ENCODE results near the gene FURIN. TPM values are rescaled to one million over a fixed set of nuclear protein-coding genes. Genes with fewer than 3 reads are reported as not detected.
"Not testable (repeated sequence)": the region's sequence is repeated elsewhere in the genome, so short reads cannot be mapped to it uniquely, and the experiment has no call there.

Gene FURIN
- total RNA-seq (2014; rRNA removed; shearing (Covaris generic); ENCODE audit: low replicate concordance), result 26.1 and 29.7 TPM in 2 replicates

DNA sequence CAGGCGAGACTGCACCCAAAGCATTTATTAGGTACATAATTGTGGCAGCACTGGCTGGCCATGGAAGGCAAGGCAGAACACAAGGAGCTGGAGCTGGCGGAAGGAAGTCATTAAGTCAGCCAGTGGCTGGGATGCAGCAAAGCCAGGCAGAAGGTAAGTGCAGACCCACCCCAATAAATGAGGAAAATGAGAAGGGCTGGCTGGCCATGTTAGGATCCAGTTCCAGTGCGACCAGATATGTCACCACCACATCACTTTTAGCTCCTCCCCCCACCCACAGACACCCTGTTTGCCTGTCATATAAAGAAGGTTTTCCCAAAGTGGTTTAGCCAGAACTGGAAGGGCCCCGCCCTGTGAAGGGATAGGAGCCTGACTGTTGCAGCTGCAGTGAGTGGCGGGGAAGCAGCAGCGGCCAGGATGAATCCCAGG, at the start of gene FURIN:
Gene FURIN, plus strand, starts transcription at position 328 of the 429 bp plus-strand sequence. CDS start 7,153 bp downstream, outside the sequence.
- no peak for DNase-seq (ENCODE audit: low read depth)
- in situ Hi-C loops (cut with HindIII; ENCODE audit: low pct_unique_long_range_greater_than_20kb, low sequenced_read_pairs), result no loop called here

DNA sequence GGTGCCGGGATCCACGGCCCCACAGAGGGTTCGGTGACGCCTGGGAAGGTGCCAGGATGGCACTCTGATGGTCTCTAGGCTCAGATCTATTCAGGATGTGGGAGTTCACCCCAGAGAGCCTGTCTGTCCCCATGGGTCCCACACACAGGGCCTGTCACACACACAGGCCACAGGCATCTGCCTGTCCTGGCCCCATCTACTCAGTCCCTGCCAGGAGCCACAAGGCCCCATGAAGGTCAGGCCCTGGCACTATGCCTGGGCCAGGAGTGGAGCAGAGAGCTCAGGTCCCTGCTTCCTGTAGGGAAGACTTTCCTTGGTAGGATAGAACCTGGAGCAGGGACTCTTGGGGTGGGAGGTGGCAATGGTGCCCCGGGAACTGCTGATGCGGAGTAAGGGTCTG, 49.0 kb upstream of the FURIN start:
- no peak for DNase-seq (ENCODE audit: low read depth)
- in situ Hi-C loops (cut with HindIII; ENCODE audit: low pct_unique_long_range_greater_than_20kb, low sequenced_read_pairs), result no loop called here

DNA sequence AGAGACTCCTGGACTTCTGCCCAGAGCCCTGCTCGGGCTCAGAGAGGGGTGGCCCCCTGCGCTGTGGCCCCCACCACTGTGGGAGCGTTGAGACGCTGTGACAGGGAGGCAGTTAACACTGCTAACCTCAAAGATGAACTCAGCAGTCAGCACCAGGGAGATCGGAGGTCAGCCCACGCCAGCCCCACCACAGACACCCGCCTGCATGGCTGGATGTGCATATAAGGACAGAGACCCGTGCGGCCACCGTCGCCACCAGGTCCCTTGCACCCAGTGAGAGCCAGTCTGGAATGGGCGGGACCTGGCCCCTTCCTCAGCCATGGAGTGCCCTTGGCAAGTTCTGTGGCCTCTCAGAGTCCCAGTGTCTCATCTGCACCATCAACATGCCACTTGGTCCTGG, 48.5 kb upstream of the FURIN start:
- in situ Hi-C loops (cut with HindIII; ENCODE audit: low pct_unique_long_range_greater_than_20kb, low sequenced_read_pairs), result no loop called here

DNA sequence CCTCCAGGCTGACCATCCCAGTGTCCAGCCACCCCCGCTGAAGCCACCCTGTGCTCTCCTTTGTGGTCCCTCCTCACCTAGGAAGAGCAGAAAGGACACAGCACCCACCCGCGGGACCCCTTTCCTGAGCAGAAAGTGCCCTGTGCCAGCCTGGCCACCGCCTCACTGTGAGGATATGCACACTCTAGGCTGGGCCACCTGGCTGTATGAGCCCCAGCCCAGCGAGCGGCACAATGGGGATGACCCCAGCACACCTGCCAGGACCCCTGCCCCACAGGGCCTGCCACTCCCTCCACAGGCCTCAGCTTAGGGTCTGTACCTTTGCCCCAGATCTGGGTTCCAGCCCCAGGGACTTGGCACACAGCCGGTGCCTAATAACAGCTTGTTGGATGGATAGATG, 47.9 kb upstream of the FURIN start:
- DNase-seq (ENCODE audit: low read depth), result no peak
- in situ Hi-C loops (cut with HindIII; ENCODE audit: low pct_unique_long_range_greater_than_20kb, low sequenced_read_pairs), result no loop called here

More for the DNA sequence above, 48.5 kb upstream of the FURIN start:
- DNase-seq (ENCODE audit: low read depth), result no peak

DNA sequence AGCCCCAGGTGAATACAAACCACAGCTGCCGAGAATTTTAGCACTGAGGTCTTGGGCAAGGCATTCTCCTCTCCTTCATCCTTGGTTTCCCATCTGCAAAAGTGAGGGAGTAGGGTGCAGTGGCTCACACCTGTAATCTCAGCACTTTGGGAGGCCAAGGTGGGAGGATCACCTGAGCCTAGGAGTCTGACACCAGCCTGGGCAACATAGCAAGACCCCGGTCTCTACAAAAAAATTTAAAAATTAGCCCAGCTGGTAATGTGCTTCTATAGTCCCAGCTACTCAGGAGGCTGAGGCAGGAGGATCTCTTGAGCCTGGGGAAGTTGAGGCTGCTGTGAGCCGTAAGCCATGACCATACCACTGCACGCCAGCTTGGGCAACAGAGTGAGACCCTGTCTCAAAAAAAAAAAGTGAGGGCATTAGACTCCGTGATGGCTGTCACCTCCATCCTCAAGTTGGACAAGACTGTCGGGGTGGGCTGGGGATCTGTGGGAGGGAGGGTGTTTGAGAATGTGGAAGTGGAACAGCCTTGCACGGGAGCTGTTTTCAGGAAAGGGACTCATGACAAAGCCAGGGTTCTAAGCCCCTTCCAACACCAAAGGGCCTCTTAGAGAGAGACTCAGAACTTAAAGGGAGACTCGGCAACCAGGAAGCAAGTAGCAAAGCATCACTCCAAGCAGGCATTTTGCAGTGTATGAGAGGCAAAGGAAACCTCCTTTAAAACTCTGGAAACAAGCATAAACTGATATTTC, 46.0 kb upstream of the FURIN start:
- in situ Hi-C loops (cut with HindIII; ENCODE audit: low pct_unique_long_range_greater_than_20kb, low sequenced_read_pairs), result no loop called here
- no peak for DNase-seq (ENCODE audit: low read depth)

DNA sequence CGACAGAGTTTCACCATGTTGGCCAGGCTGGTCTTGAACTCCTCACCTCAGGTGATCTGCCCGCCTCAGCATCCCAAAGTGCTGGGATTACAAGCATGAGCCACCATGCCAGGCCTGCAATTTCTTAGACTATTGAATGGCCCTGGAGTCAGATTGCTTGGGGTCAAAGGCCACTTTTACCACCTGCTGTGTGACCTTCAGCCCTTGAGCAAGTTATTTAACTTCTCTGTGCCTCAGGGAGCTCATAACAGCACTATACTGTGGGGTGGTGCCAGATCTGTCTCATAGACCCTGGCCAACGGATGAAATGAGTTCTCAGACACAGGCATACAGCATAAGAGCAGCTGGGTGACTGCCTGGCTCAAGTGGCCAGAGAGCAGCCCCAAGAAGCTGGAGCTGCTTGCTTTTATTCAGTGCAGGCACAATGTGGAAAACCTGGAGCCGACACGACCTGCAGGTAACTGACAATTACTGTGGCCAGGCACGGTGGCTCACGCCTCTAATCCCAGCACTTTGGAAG, 44.9 kb upstream of the FURIN start:
- in situ Hi-C loops (cut with HindIII; ENCODE audit: low pct_unique_long_range_greater_than_20kb, low sequenced_read_pairs), result no loop called here

DNA sequence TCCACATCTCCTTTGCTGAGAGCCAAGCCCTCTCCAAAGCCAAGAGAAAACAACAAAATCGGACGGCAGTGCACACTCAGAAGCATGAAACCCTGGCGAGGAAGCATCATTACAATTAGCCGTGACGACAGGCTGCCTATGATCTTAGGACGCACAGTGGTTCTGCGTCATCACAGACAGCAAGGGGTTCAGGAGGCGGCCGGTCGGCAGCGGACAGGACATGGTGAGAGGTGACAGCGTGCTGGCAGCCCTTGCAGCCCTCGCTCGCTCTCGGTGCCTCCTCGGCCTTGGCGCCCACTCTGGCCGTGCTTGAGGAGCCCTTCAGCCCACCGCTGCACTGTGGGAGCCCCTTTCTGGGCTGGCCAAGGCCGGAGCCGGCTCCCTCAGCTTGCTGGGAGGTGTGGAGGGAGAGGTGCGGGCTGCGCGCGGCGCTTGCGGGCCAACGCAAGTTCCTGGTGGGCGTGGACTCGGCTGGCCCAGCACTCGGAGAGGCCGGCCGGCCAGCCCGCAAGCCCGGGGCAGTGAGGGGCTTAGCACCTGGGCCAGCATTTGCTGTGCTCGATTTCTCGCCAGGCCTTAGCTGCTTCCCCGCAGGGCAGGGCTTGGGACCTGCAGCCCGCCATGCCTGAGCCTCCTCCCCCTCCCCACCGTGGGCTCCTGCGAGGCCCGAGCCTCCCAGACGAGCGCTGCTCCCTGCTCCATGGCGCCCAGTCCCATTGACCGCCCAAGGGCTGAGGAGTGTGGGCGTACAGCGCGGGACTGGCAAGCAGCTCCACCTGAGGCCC, 43.1 kb upstream of the FURIN start:
- DNase-seq (ENCODE audit: low read depth); in situ Hi-C loops (cut with HindIII; ENCODE audit: low pct_unique_long_range_greater_than_20kb, low sequenced_read_pairs): not testable (repeated sequence)

More for the DNA sequence above, 44.9 kb upstream of the FURIN start:
- no peak for DNase-seq (ENCODE audit: low read depth)

DNA sequence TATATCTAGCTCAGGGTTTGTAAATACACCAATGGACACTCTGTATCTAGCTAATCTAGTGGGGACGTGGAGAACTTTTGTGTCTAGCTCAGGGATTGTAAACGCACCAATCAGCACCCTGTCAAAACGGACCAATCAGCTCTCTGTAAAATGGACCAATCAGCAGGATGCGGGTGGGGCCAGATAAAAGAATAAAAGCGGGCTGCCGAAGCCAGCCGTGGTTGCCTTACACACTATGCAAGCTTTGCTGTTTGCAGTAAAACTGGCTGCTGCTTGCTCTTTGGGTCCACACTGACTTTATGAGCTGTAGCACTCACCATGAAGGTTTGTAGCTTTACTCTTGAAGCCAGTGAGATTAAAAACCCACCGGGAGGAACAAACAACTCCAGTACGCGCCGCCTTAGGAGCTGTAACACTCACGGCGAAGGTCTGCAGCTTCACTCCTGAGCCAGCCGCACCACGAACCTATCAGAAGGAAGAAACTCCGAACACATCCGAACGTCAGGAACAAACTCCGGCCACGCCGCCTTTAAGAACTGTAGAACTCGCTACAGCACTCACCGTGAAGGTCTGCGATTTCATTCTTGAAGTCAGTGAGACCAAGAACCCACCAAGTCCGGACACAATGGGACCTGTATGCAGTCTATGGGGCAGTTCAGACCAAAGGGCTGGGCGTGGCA, 42.0 kb upstream of the FURIN start:
- in situ Hi-C loops (cut with HindIII; ENCODE audit: low pct_unique_long_range_greater_than_20kb, low sequenced_read_pairs); DNase-seq (ENCODE audit: low read depth): not testable (repeated sequence)

DNA sequence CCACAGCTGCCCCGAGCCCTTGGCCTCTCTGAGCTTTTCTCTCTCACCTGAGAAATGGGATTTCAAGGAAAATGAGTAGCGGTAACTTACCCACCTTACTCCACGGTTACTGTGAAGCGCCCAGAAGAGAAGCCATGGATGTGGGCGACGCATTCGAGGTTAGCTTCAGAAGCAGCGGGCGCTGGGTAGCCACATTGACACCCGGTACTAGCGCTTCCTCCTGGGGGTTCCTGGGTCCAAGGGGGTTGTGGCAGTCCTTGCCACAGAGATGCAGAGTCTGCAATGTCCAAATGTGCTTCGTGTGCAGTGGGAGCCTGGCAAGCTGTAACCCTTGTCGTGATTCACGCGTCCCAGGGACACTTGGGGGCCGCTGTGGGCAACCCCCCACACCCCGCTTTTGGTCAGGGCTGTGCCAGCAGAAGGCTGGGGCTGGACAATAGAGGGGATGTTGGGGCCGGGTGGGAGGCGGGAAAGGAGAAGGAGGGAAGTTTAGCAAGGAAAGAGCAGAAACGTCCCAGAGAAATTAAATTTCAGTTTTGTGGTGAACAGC, 41.4 kb upstream of the FURIN start:
- no peak for DNase-seq (ENCODE audit: low read depth)
- in situ Hi-C loops (cut with HindIII; ENCODE audit: low pct_unique_long_range_greater_than_20kb, low sequenced_read_pairs), result no loop called here

DNA sequence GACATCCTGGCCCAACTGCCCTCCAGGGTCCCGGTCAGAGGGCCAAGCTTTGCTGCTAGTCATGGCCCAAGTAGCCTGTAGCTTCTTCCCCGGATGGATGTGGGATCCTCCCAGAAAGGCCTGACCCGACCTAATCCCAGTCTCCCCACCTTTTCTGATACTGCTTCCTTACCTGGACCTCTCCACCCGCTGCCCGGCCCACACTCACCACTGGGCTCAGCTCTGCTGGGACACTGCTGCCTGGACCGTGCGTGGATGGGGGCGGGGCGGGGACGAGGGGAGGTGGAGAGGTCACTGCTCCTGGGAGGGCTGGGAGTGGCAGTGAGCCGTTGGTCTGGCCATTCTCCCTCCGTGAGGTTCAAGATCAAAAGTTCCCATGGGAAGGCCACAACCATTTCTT, 40.3 kb upstream of the FURIN start:
- no peak for DNase-seq (ENCODE audit: low read depth)
- in situ Hi-C loops (cut with HindIII; ENCODE audit: low pct_unique_long_range_greater_than_20kb, low sequenced_read_pairs), result no loop called here

DNA sequence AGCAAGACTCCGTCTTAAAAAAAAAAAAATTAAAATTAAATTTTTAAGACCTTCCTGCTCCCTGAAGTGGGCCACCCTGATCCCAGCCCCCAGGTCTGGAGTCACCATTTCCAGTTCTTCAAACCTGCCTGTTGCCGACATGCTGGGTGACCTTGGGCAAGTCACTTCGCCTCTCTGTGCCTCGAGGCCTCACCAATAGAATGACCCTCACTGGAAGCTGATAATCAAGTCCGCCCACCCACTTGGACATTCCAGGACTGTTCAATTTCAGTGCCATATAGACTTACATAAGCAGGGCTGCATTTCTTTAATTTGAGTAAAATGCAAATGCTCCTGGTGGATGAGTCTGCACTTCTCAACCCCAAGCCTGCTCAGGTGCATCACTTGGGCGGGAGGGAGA, 39.3 kb upstream of the FURIN start:
- in situ Hi-C loops (cut with HindIII; ENCODE audit: low pct_unique_long_range_greater_than_20kb, low sequenced_read_pairs), result no loop called here
- DNase-seq (ENCODE audit: low read depth), result no peak

DNA sequence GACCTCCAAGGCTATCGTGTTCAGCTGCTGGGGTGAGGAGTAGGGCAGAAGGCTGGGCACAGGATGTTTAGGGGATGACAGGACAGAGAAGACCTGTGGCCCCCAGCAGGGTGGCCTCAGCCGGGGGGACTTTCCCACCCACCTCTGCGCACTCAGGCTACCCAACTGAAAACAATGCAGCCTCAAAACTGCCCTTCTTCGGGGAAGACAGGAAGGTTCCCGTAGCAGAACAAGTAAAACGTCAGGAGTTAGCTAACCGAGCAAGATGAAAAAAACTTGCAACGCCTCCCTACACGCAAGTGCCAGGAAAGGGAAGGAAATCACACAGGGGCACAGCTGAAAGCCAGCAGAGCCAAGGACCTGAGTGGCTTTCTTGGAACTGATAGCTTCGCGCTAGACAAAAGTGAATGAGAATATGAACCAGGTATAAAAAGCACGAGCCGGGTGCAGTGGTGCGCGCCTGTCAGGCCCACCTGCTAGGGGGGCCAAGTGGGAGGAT, 38.4 kb upstream of the FURIN start:
- in situ Hi-C loops (cut with HindIII; ENCODE audit: low pct_unique_long_range_greater_than_20kb, low sequenced_read_pairs), result no loop called here

DNA sequence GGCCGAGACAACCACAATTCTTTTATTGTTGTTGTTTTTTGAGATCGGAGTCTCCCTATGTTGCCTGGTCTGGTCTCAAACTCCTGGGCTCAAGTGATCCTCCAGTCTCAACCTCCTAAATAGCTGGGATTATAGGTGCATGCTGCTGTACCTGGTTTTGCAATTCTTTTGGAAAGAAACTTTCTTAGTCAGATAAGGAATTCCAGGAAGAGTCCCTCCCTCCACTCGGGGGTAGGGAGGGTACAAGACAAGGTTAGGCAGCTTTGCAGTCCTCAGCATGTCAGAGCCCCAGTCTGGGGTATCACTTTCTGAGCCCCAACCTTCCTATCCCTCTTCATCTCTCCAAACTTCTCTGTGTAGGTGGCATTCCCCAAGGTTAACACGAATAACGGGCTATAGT, 33.8 kb upstream of the FURIN start:
- no peak for DNase-seq (ENCODE audit: low read depth)
- in situ Hi-C loops (cut with HindIII; ENCODE audit: low pct_unique_long_range_greater_than_20kb, low sequenced_read_pairs), result no loop called here

More for the DNA sequence above, 38.4 kb upstream of the FURIN start:
- DNase-seq (ENCODE audit: low read depth), result no peak

DNA sequence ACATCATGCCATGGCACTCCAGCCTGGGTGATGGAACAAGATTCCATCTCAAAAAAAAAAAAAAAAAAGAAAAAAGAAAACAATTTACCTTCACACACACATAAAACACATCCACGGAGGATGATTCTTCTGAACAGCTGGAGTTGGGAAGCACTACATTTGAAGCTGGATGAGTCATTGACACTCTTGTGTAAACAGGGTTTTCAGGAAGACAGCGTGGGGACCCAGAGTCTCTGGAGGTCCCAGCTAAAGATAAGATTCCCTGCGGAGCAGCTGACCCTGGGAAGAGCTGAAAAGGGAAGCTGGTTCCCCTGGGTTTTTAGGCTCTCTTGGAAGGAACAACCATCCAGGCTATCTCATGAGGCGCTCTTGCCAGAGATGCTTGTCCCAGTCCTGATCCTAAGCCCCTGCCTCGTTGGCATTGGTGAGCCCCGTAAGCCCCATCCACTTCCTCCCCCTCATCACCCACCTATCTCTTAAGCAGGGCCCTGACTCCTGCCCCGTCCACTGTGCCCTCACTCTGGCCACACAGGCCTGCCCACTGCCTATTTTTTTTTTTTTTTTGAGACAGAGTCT, 32.0 kb upstream of the FURIN start:
- in situ Hi-C loops (cut with HindIII; ENCODE audit: low pct_unique_long_range_greater_than_20kb, low sequenced_read_pairs), result no loop called here
- no peak for DNase-seq (ENCODE audit: low read depth)

DNA sequence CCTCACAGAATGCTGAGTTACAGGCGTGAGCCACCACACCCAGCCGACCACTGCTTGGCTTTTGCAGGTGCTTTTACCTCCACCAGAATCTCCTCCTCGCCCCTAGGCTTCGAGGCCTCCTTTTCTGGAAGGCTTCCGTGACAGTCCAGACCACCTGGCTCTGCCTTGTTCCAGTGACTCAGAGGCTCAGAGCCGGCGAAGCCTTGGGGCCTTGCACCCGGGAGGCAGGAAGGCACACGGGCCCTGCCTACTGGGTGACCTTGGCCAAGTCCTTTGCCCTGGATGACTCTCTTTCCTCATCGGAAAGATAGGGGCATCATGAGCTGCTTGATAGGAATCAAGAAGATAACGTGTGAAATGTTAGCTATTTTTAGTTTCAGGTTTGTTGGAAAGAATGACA, 31.3 kb upstream of the FURIN start:
- in situ Hi-C loops (cut with HindIII; ENCODE audit: low pct_unique_long_range_greater_than_20kb, low sequenced_read_pairs), result no loop called here
- DNase-seq (ENCODE audit: low read depth), result no peak

DNA sequence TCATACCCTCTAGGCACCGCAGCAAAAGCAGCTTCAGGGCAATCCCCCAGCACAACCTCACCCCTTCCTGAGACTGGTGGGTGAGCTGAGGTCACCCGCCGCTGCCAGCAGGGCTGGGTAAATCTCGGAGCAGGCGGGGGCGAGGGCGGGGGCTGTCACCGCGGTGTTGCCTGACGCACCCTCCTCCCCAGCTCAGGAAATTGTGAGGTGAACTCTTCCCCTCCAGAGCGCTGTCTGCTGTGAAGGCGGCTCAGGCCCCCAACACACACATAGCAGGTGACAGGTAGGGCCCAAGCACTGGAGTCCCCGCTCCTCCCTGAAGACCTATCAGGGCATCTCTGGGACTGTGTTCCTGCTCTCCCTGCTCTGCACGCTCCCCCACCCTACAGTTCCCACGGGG, 30.2 kb upstream of the FURIN start:
- in situ Hi-C loops (cut with HindIII; ENCODE audit: low pct_unique_long_range_greater_than_20kb, low sequenced_read_pairs), result no loop called here
- DNase-seq (ENCODE audit: low read depth), result no peak

DNA sequence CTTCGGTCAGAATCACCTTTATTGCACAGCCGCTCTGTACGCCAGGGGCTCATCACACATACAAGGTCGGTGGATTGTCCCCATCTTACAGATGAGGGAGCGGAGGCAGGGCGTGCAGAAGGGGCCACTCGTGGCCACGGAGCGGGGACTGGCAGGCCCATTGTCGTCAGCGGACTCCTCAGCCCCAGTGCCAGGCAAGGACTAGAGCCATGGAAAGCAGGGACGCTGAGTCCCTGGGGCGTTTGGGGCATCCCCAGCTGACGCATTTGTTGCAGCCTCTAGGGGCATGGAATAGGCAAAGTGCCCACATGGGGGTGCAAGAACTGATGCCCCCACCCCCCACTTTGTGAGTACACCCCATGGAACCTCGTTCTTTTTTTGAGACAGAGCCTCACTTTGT, 29.8 kb upstream of the FURIN start:
- in situ Hi-C loops (cut with HindIII; ENCODE audit: low pct_unique_long_range_greater_than_20kb, low sequenced_read_pairs), result no loop called here
- no peak for DNase-seq (ENCODE audit: low read depth)
